RWPE2 (cell line): ENCODE measurements around the gene KRT79.

Experiments used
- ATAC-seq: fragments of 200-7000 bp; cut with Tn5 transposase; 3 replicates; pipeline ENCODE4 v1.9.1; 2021; ENCODE audit warnings: low read depth
- DNase-seq: peaks from one replicate; pipeline ENCODE4 v3.0.0-alpha.2; 2020; ENCODE audit warnings: low spot score
- H3K27ac ChIP-seq: fragments of 450-650 bp; 2 replicates; pipeline ENCODE4 v1.5.1; 2017; ENCODE audit warnings: mild to moderate bottlenecking; ENCODE audit not compliant: poor library complexity, severe bottlenecking
- H3K27me3 ChIP-seq: fragments of 250-450 bp; sonication (Bioruptor Pico); 2 replicates; pipeline ENCODE4 v1.5.1; 2021; ENCODE audit warnings: mild to moderate bottlenecking, moderate library complexity; ENCODE audit not compliant: insufficient read depth, poor library complexity, severe bottlenecking
- H3K36me3 ChIP-seq: fragments of 250-450 bp; sonication (Bioruptor Pico); 2 replicates; pipeline ENCODE4 v1.5.1; 2020; ENCODE audit warnings: low read depth, mild to moderate bottlenecking, moderate library complexity
- H3K4me1 ChIP-seq: fragments of 250-450 bp; sonication (Bioruptor Pico); 2 replicates; pipeline ENCODE4 v1.5.1; 2021; ENCODE audit warnings: mild to moderate bottlenecking, moderate library complexity; ENCODE audit not compliant: insufficient read depth, poor library complexity, severe bottlenecking
- H3K4me3 ChIP-seq: fragments of 250-450 bp; sonication (Bioruptor Pico); 2 replicates; pipeline ENCODE4 v1.5.1; 2021; ENCODE audit warnings: mild to moderate bottlenecking, moderate library complexity; ENCODE audit not compliant: severe bottlenecking
- H3K9me3 ChIP-seq: fragments of 250-450 bp; sonication (Bioruptor Pico); 2 replicates; pipeline ENCODE4 v1.5.1; 2021; ENCODE audit warnings: mild to moderate bottlenecking, moderate library complexity; ENCODE audit not compliant: severe bottlenecking
- CTCF ChIP-seq: fragments of 450-650 bp; IDR thresholded peaks from one replicate; pipeline ENCODE4 v1.5.1; 2017; ENCODE audit warnings: mild to moderate bottlenecking, moderate library complexity; ENCODE audit not compliant: poor library complexity, severe bottlenecking

The KRT79 gene

GRCh38 chr12:52817003-52817698 is 17.0 kb downstream of the KRT79 start:
- ATAC-seq (no peak), DNase-seq (no peak)
- Histone ChIP-seq H3K27ac (no peak overlapping the region), H3K4me3 (no peak overlapping the region), H3K9me3 (no peaks in the 10 kb centered on the region), H3K4me1 (no peaks in the 10 kb centered on the region), H3K36me3 (no peaks in the 10 kb centered on the region), H3K27me3 (no peaks in the 10 kb centered on the region)
- no peak for TF ChIP-seq CTCF

GRCh38 chr12:52815676-52816588 is 18.2 kb downstream of the KRT79 start:
- Histone ChIP-seq H3K36me3 (no peaks in the 10 kb centered on the region), H3K27ac (no peak overlapping the region), H3K4me3 (no peak overlapping the region), H3K4me1 (no peaks in the 10 kb centered on the region), H3K27me3 (no peaks in the 10 kb centered on the region), H3K9me3 (no peaks in the 10 kb centered on the region)
- DNase-seq (no peak), ATAC-seq (no peak)
- TF ChIP-seq CTCF, result no peak

- H3K4me3 ChIP-seq, result no peak overlapping the region
- no peaks in the 10 kb centered on the region for H3K9me3 ChIP-seq
- ATAC-seq (no peak), DNase-seq (no peak)
- no peaks in the 10 kb centered on the region for H3K36me3 ChIP-seq
- TF ChIP-seq CTCF, result no peak
- H3K27ac ChIP-seq, result no peak overlapping the region
- H3K27me3 ChIP-seq, result no peaks in the 10 kb centered on the region
- H3K4me1 ChIP-seq, result no peaks in the 10 kb centered on the region
These were observed 18.9 kb downstream of the KRT79 start for GRCh38 chr12:52815161-52815560.

- no peak for ATAC-seq
- no peaks in the 10 kb centered on the region for H3K27me3 ChIP-seq
- no peak for TF ChIP-seq CTCF
These were observed 19.4 kb downstream of the KRT79 start for GRCh38 chr12:52814710-52815155.

More at GRCh38 chr12:52814710-52815155, 19.4 kb downstream of the KRT79 start:
- Histone ChIP-seq H3K4me3 (no peak overlapping the region), H3K4me1 (no peaks in the 10 kb centered on the region), H3K36me3 (no peaks in the 10 kb centered on the region), H3K9me3 (no peaks in the 10 kb centered on the region), H3K27ac (no peak overlapping the region)
- no peak for DNase-seq
